ENCODE measurements around the gene WDR93.
A peak's percentile ranks its signal among the peaks of the same experiment; 100 is the strongest.

The WDR93 gene

GRCh38 chr15:89749951-89750559 is 59.4 kb downstream of the WDR93 start:
- no peak for DNase-seq

DNA sequence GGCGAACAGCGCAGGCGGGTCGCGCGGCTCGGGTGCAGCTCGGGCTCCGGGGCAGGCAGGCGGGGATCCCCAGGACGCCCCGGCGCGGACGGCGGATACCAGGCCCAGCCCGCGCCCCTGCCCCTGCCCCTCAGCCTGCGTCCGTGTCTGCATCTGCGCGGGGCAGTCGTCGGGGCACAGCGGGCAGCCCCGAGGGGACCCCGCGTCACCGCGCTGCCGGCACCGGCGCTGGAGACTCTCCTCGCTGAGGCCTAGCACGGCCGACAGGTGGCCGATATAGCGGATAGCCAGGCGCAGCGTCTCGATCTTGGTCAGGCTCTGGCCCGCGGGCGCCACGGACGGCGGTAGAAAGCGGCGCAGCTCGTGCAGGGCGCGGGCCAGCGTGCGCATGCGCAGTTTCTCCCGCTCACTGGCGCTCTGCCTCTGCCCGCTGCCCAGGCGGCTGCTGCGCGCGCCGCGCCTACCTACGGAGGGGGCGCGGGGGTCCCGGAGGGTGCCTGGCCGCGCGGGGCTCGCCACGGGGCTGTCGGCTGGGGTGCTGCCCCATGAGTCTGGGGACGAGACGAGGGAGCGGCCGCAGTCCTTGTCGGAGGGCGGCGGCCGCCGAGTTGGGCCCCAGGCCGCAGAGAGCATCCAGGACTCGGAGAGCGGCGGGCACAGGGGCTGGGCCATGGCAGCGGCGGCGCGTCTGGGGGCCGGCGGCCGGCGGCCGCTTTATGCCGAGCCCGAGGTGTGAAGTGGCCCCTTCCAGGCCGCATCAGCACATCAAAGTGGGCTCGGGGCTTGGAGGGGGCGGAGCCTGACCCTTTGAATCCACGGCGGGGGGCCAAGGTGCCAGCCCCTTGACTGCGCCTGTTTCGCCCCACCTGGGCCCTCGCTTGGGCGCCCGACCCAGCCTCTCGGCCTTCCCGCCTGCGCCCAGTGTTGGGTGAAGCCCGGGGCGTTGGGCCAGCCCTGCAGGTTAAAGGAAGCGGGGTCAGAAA is 60.2 kb downstream of the WDR93 start, which contains the start of gene MESP1:
TSS of gene MESP1 (minus strand) at position 690 of the 983 bp plus-strand sequence. CDS start at position 672, 18 bp downstream.
- DNase-seq = peak; percentile 94

DNA sequence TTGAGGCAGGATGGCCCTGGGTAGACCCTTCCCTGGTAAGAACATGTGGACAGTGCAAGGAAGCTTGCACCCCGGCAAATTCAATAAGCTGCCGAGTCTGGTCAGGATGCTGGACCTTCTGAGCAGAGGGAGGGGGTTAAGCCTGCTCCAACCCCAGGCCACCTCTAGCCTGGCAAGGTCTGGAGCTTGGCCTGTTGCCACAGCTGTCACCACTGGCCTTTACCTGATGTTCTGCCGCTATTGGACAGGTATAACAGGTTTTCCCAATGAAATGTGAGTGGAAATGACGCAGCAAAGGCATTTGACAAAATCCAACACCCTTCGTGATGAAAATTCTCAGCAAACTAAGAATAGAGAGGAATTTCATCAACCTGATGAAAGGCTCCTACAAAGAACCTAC is 61.1 kb downstream of the WDR93 start:
- DNase-seq = no peak

- DNase-seq = no peak
Observed at GRCh38 chr15:89753855-89754254, 63.2 kb downstream of the WDR93 start.

- DNase-seq = no peak
Observed at GRCh38 chr15:89754361-89755154, 63.9 kb downstream of the WDR93 start.

DNA sequence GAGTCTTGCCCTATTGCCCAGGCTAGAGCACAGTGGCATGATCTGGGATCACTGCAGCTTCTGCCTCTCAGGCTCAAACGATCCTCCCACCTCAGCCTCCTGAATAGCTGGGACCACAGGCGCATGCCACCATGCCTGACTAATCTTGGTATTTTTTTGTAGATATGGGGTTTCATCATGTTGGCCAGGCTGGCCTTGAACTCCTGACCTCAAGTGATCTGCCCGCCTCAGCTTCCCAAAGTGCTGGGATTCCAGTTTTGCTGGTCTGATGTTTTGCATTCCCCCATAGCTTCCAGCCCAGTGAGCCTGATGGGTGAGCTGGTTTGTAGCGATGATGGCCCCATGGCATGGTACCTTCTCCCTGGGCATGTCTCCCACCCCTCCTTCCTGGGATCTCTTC is 65.1 kb downstream of the WDR93 start:
- no peak for DNase-seq

DNA sequence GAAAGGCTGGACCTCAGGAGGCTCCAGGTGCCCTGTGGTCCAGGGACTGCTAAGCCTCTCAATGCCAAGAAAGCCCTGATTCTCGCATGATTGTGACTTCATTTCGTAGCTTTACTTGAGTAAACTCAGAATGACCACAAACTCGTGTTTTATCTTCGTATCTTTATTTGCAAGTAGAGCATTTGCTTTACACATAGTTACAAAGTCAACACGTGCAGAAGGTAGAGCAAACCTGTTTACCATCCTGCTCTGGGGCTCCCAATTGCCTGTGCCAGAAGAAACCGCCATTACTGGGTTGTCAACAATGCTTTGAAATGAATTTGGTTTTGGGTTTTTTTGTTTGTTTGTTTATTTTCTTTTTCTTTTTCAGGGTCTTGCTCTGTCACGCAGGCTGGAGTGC is 66.3 kb downstream of the WDR93 start:
- DNase-seq = no peak

GRCh38 chr15:89758283-89758682 is 67.7 kb downstream of the WDR93 start:
- DNase-seq = no peak

- DNase-seq = no peak
Observed at GRCh38 chr15:89758981-89759380, 68.4 kb downstream of the WDR93 start.

GRCh38 chr15:89759835-89760234 is 69.2 kb downstream of the WDR93 start:
- no peak for DNase-seq

GRCh38 chr15:89760303-89761008 is 69.8 kb downstream of the WDR93 start:
- peak; percentile 94 for DNase-seq

DNA sequence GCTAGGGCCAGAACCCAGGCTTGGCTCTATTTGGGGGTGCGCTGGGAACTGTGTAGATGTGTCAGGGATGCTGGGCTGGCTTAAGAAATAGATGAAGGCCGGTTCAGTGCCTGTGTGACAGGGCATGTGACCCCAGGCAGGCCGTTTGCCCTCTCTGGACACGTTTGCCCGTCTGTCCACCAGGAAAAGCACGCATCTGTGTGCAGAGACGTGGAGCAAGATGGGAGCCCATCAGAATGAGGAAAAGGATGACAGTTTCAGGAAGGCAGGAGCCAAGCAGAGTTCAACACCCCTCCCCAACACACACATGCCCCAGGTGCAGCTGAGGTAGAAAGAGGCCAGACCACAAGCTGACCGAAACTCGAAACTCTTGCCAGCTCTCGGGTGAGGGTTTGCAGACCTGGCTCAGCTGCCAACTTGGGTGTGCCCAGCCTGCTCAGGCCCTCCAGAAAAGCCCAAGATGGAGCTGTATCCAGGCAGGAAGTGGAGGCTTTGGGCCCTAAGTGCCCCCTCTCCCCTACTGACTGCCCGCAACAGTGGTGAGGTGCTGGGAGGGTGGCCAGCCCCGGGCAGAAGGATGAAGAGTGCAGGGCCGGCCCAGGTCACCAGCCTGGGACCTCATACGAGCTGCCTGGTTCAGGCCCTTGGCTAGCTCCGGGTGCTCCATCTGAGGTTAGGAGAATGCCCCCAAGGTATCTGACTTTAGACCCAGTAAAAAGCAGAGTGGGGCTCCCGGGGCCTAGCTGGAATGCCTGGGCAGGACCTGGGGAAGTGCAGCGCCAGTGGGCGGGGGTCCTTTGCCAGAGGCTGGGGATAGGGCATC is 70.6 kb downstream of the WDR93 start:
- DNase-seq = no peak

DNA sequence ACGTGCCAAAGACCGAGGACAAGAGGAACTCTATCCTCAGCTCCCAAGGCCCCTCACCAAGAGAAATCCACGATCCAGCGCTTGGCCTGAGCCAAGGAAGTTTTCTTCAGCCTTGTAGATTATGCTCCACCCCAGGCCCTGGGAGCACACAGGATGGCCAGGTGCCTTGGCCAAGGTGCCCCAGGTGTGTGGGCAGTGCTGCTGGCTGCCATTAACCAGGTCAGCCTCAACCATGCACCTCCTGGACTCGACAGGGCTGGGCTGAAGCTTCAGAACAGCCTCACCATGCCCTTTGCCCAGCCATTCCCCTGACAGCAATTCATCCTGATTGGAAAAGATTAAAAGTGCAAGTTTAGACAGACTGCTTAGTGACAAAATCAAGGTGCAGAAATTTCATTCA is 71.3 kb downstream of the WDR93 start:
- no peak for DNase-seq

GRCh38 chr15:89765694-89766093 is 75.1 kb downstream of the WDR93 start:
- DNase-seq = no peak

DNA sequence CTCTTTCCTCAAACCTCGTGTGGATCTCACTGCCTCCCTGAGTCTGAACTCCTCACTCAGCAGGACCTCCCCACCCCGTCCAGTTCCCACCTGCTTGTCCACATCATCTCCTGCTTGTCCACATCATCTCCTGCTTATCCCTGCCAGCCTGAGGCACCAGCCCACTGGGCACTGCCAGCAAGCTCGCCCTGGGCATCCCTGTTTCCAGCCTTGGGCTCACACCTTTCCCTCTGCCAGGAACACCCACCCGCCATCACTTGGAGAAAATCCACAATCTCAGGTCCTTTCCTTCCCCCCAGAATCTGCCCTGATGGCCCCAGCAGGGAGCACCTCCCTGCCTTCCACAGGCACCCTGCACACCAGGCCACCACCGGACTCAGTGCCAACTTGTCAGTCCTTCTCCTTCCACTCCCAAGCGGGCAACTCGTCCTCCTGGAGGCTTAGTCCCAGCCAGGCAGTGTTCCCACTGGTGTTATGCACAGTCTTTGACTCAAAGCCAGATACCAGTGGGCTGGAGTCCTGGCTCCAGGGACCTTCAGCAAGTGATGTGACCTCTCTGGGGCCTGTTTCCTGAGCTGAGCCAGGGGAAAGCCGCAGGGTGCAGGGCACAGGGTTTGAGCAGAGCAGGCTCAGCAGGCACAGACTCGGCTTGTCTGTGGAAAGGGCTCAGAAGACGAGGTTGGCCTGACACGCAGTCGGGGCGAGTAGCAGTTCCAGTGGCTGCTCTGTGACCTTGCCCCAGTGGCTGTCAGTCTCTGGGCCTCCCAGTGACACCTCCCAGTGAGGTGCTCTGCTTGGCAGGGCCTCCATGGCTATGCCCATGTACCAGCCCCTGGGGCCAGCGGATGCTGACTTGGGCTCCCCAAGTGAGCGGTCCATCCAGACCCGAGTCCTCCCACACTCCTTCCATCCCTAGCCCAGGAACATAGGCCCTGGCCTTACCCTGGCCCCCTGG is 76.0 kb downstream of the WDR93 start:
- DNase-seq = no peak

- no peak for DNase-seq
Observed at GRCh38 chr15:89767411-89767915, 76.9 kb downstream of the WDR93 start.

GRCh38 chr15:89768071-89768500 is 77.5 kb downstream of the WDR93 start:
- no peak for DNase-seq

DNA sequence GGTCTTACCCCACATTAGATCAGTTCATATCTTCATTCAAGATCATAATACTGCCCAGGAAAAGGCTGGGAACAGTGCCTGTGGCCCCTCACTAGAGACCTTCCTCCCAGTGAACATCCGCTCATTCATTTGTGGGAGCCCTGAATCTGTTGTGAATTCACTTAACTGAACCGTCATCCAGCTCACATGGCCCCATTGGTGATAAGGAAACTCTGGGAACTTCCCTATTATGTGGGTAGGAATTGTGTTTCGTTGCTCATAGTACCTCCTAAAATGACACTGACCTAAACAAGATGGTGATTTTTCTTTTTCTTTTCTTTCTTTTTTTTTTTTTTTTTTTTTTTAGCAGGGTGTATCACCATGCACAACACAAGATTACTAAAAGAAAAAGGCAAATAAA is 78.8 kb downstream of the WDR93 start:
- peak; percentile 8 for DNase-seq

DNA sequence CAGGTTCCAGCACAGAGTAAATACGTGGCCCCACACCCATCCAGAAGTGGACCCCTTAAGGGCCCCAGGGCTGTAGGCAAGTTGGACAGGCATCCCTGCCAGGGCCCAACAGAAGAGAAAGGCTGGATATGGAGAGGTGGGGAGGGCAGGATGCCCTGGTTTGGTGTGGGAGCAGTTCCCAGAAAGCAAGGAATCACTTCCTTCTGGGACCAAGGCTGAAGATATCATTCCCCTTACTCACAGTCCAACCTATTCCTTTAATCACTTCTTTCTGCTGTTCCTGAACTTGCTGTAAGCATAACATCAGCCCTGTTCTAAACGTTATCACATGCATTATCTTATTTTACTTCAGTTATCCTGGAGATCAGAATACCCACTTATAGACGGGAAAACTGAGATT is 79.4 kb downstream of the WDR93 start:
- DNase-seq = no peak

GRCh38 chr15:89772932-89773583 is 82.4 kb downstream of the WDR93 start:
- no peak for DNase-seq

Data from OCI-M1 (cell line).